Uterus (tissue), 4 donors: ENCODE data around the gene ZRANB3. TPM values are rescaled to one million over a fixed set of nuclear protein-coding genes. Genes with fewer than 3 reads are reported as not detected.

Source experiments
- DNase-seq, 2 donors: peaks; one replicate each; pipeline ENCODE4 v3.0.0-alpha.2; 2019 to 2020
- H3K27ac ChIP-seq, 2 donors: fragments of 200-600 bp; sonication (generic); 1 replicate in 1 of 2; 2 replicates in 1 of 2; pipeline ENCODE4 v1.5.1; 2016 to 2018
- H3K27me3 ChIP-seq, 2 donors: fragments of 200-600 bp; sonication (generic); one replicate each; pipeline ENCODE4 v1.5.1; 2018 to 2019; ENCODE audit warnings: control low read depth in 1 of 2
- H3K36me3 ChIP-seq, 2 donors: fragments of 200-600 bp; sonication (generic); one replicate each; pipeline ENCODE4 v1.5.1; 2019; ENCODE audit warnings: control low read depth in 1 of 2
- H3K4me1 ChIP-seq, 2 donors: fragments of 200-600 bp; sonication (generic); one replicate each; pipeline ENCODE4 v1.5.1; 2018 to 2019; ENCODE audit warnings: control low read depth in 1 of 2
- H3K4me3 ChIP-seq, 2 donors: fragments of 200-600 bp; sonication (generic); 1 replicate in 1 of 2; 2 replicates in 1 of 2; pipeline ENCODE4 v1.5.1; 2018 to 2019; ENCODE audit warnings: mild to moderate bottlenecking in 1 of 2
- H3K9me3 ChIP-seq, 2 donors: fragments of 200-600 bp; sonication (generic); one replicate each; pipeline ENCODE4 v1.5.1; 2019; ENCODE audit warnings: control low read depth in 1 of 2
- CTCF ChIP-seq, 4 experiments: fragments of 200-600 bp in 2 of 4; fragments of 450-650 bp in 2 of 4; sonication (generic) in 2 of 4; IDR thresholded peaks; one replicate each; pipeline ENCODE4 v1.5.1; 2016 to 2019; ENCODE audit warnings: antibody characterized with exemption in 4 of 4, mild to moderate bottlenecking in 2 of 4, moderate library complexity in 1 of 4
- POLR2A ChIP-seq, 2 donors: fragments of 450-650 bp; IDR thresholded peaks; one replicate each; pipeline ENCODE4 v1.6.1; 2016; ENCODE audit warnings: antibody characterized with exemption in 2 of 2, mild to moderate bottlenecking in 1 of 2, moderate library complexity in 1 of 2
- intact Hi-C: fragments of 100-400 bp; cut with DNase I; formaldehyde crosslinking; loops from one replicate; pipeline ENCODE4 v1.15.1; 2023; ENCODE audit warnings: low total_unique reads
- total RNA-seq, 4 donors: library from RNA; depleted of rRNA in 3 of 4; stranded (reverse); fragments of >200 nt in 3 of 4; gene quantifications; one replicate each; pipeline versions ENCODE4 v1.1.0 to v1.2.4, GENCODE V29; 2014 to 2023
- donor health status: DM: yes; HTN: yes; CAD: no.

ZRANB3 gene
- total RNA-seq, 4 donors from 2014 or later, result 1.8 to 24.3 (median 5.5) TPM

- intact Hi-C loops, result no loop called here
- no peaks in the 10 kb centered on the region for H3K36me3 ChIP-seq
- no peak overlapping the region for H3K27ac ChIP-seq
- no peak for DNase-seq
- no peaks in the 10 kb centered on the region for H3K27me3 ChIP-seq
- no peaks in the 10 kb centered on the region for H3K9me3 ChIP-seq
- H3K4me1 ChIP-seq, result peaks cover 0 to 4% of the 10 kb centered on the region in 2 donors
- H3K4me3 ChIP-seq, result no peak overlapping the region
- TF ChIP-seq CTCF (IDR thresholded peaks at IDR 0.05), result no peak
- TF ChIP-seq POLR2A (IDR thresholded peaks at IDR 0.05), result no peak
Observed at GRCh38 chr2:135225781-135226180, 305.2 kb downstream of the ZRANB3 start.

- no peak for DNase-seq
- no peak for TF ChIP-seq POLR2A (IDR thresholded peaks at IDR 0.05)
- H3K9me3 ChIP-seq, result no peaks in the 10 kb centered on the region
- no peak overlapping the region for H3K4me3 ChIP-seq
- H3K36me3 ChIP-seq, result no peaks in the 10 kb centered on the region
- no peak overlapping the region for H3K27ac ChIP-seq
- H3K4me1 ChIP-seq, result no peaks in the 10 kb centered on the region
- intact Hi-C loops, result no loop called here
- H3K27me3 ChIP-seq, result no peaks in the 10 kb centered on the region
Observed at GRCh38 chr2:135219226-135219625, 311.8 kb downstream of the ZRANB3 start.

GRCh38 chr2:135218426-135218825 is 312.6 kb downstream of the ZRANB3 start:
- H3K4me3 ChIP-seq, result no peak overlapping the region
- no peaks in the 10 kb centered on the region for H3K27me3 ChIP-seq
- no peaks in the 10 kb centered on the region for H3K36me3 ChIP-seq
- DNase-seq, result no peak
- intact Hi-C loops, result no loop called here
- no peak overlapping the region for H3K27ac ChIP-seq
- TF ChIP-seq CTCF (IDR thresholded peaks at IDR 0.05), result no peak
- TF ChIP-seq POLR2A (IDR thresholded peaks at IDR 0.05), result no peak
- no peaks in the 10 kb centered on the region for H3K9me3 ChIP-seq
- no peaks in the 10 kb centered on the region for H3K4me1 ChIP-seq

- no peak overlapping the region for H3K4me3 ChIP-seq
- intact Hi-C loops, result no loop called here
- no peaks in the 10 kb centered on the region for H3K9me3 ChIP-seq
- H3K36me3 ChIP-seq, result no peaks in the 10 kb centered on the region
- DNase-seq, result no peak
- H3K4me1 ChIP-seq, result no peaks in the 10 kb centered on the region
- no peaks in the 10 kb centered on the region for H3K27me3 ChIP-seq
- no peak overlapping the region for H3K27ac ChIP-seq
- TF ChIP-seq CTCF (IDR thresholded peaks at IDR 0.05), result no peak
- no peak for TF ChIP-seq POLR2A (IDR thresholded peaks at IDR 0.05)
Observed at GRCh38 chr2:135212757-135213156, 318.3 kb downstream of the ZRANB3 start.

- no peaks in the 10 kb centered on the region for H3K27me3 ChIP-seq
- H3K27ac ChIP-seq, result no peak overlapping the region
- intact Hi-C loops, result no loop called here
- H3K9me3 ChIP-seq, result no peaks in the 10 kb centered on the region
- no peak for DNase-seq
- TF ChIP-seq CTCF (IDR thresholded peaks at IDR 0.05) (no peak), POLR2A (IDR thresholded peaks at IDR 0.05) (no peak)
- no peaks in the 10 kb centered on the region for H3K36me3 ChIP-seq
- no peak overlapping the region for H3K4me3 ChIP-seq
- H3K4me1 ChIP-seq, result no peaks in the 10 kb centered on the region
Observed at GRCh38 chr2:135208016-135208415, 323.0 kb downstream of the ZRANB3 start.

- Histone ChIP-seq H3K4me1 (no peaks in the 10 kb centered on the region), H3K27me3 (no peaks in the 10 kb centered on the region), H3K4me3 (no peak overlapping the region), H3K9me3 (no peaks in the 10 kb centered on the region), H3K36me3 (no peaks in the 10 kb centered on the region), H3K27ac (no peak overlapping the region)
- intact Hi-C loops, result no loop called here
- no peak for DNase-seq
- no peak for TF ChIP-seq CTCF (IDR thresholded peaks at IDR 0.05)
- no peak for TF ChIP-seq POLR2A (IDR thresholded peaks at IDR 0.05)
Observed at GRCh38 chr2:135203944-135204343, 327.1 kb downstream of the ZRANB3 start.
